PC-3 (cell line): ENCODE measurements around the gene NSMCE1. TPM values are rescaled to one million over a fixed set of nuclear protein-coding genes. Genes with fewer than 3 reads are reported as not detected.
"Not testable (repeated sequence)": the region's sequence is repeated elsewhere in the genome, so short reads cannot be mapped to it uniquely, and the experiment has no call there.

ENCODE experiments used
- ATAC-seq: fragments of 200-7000 bp; cut with Tn5 transposase; 2 replicates; pipeline ENCODE4 v1.9.1; 2020; ENCODE audit warnings: mild to moderate bottlenecking, moderate library complexity
- BruUV-seq: library from RNA; stranded (reverse); fragments of 400-500 nt; replicated peaks from 2 replicates; lab custom pipeline; 2021; lab: Mats Ljungman, UMichigan
- CTCF ChIA-PET: fragments of 300-600 bp; sonication (Branson Sonifier 250); formaldehyde crosslinking; loops from one replicate; lab custom pipeline; 2022; ENCODE audit warnings: antibody characterized with exemption; lab: Charles Lee
- POLR2A ChIA-PET: fragments of 300-600 bp; sonication (Branson Sonifier 250); formaldehyde crosslinking; loops from one replicate; lab custom pipeline; 2022; ENCODE audit warnings: antibody characterized with exemption; ENCODE audit not compliant: unreplicated experiment; lab: Charles Lee
- DNase-seq: peaks from one replicate; pipeline ENCODE4 v3.0.0-alpha.2; 2015
- H2AFZ ChIP-seq: fragments of 300-600 bp; sonication (generic); 2 replicates; pipeline ENCODE4 v1.6.0; 2016; ENCODE audit warnings: antibody characterized with exemption, low read length
- H3F3A ChIP-seq: fragments of 300-600 bp; sonication (generic); one replicate; pipeline ENCODE4 v1.6.0; 2017; ENCODE audit warnings: antibody characterized with exemption, low read length, control low read depth, mild to moderate bottlenecking; ENCODE audit not compliant: unreplicated experiment
- H3K27ac ChIP-seq: fragments of 300-600 bp; sonication (generic); 2 replicates; pipeline ENCODE4 v1.5.1; 2016; ENCODE audit warnings: mild to moderate bottlenecking, low read length
- H3K27me3 ChIP-seq: fragments of 300-600 bp; sonication (generic); 2 replicates; pipeline ENCODE4 v1.6.1; 2016; ENCODE audit warnings: low read length, mixed read lengths
- H3K36me3 ChIP-seq: fragments of 300-600 bp; sonication (generic); 2 replicates; pipeline ENCODE4 v1.6.1; 2016; ENCODE audit warnings: low read depth, mixed run types, low read length, mixed read lengths
- H3K4me1 ChIP-seq: fragments of 300-600 bp; sonication (generic); 2 replicates; pipeline ENCODE4 v1.5.1; 2016; ENCODE audit warnings: low read length; ENCODE audit not compliant: insufficient read depth
- H3K4me2 ChIP-seq: fragments of 300-600 bp; sonication (generic); 2 replicates; pipeline ENCODE4 v1.6.0; 2016; ENCODE audit warnings: low read length
- H3K4me3 ChIP-seq: fragments of 300-600 bp; sonication (generic); 2 replicates; pipeline ENCODE4 v1.5.1; 2016; ENCODE audit warnings: mild to moderate bottlenecking, low read length, mixed read lengths
- H3K79me2 ChIP-seq: fragments of 300-600 bp; sonication (generic); 2 replicates; pipeline ENCODE4 v1.6.1; 2017; ENCODE audit warnings: low read length, mixed read lengths
- H3K9ac ChIP-seq: fragments of 300-600 bp; sonication (generic); 2 replicates; pipeline ENCODE4 v1.6.0; 2016; ENCODE audit warnings: mild to moderate bottlenecking, low read length
- H3K9me2 ChIP-seq: fragments of 300-600 bp; sonication (generic); replicated peaks from 2 replicates; pipeline ENCODE4 v1.6.1; 2016; ENCODE audit warnings: mixed run types, low read length, mixed read lengths
- H3K9me3 ChIP-seq: fragments of 300-600 bp; sonication (generic); 2 replicates; pipeline ENCODE4 v1.6.1; 2016; ENCODE audit warnings: low read length, mixed read lengths
- H4K20me1 ChIP-seq: fragments of 300-600 bp; sonication (generic); 2 replicates; pipeline ENCODE4 v1.6.1; 2016; ENCODE audit warnings: low read length, mixed read lengths
- EZH2 ChIP-seq: fragments of 300-600 bp; sonication (generic); IDR thresholded peaks from one replicate; pipeline ENCODE4 v1.6.1; 2017; ENCODE audit warnings: antibody characterized with exemption, mild to moderate bottlenecking, low read length; ENCODE audit not compliant: unreplicated experiment
- EZH2phosphoT487 ChIP-seq: fragments of 300-600 bp; sonication (generic); IDR thresholded peaks from 2 replicates; pipeline ENCODE4 v1.6.1; 2018; ENCODE audit warnings: mild to moderate bottlenecking, antibody characterized with exemption, low read length, borderline replicate concordance
- intact Hi-C: fragments of 100-400 bp; cut with micrococcal nuclease; formaldehyde crosslinking; loops from 2 replicates; pipeline ENCODE4 v1.9.0; 2023
- total RNA-seq: library from RNA; depleted of rRNA; stranded (reverse); fragments of >200 nt; gene quantifications from 2 replicates; pipeline ENCODE4 v1.2.3, GENCODE V29; 2014
- TF ChIP-seq, protein P1 (sequence below): fragments of 300-600 bp; sonication (generic); conservative IDR thresholded peaks from 2 replicates; pipeline ENCODE4 v1.5.1; 2017; ENCODE audit warnings: antibody characterized with exemption, low read depth, mild to moderate bottlenecking, low read length

The NSMCE1 gene
- total RNA-seq, 1 experiment from 2014 or later = 32.5 TPM

DNA sequence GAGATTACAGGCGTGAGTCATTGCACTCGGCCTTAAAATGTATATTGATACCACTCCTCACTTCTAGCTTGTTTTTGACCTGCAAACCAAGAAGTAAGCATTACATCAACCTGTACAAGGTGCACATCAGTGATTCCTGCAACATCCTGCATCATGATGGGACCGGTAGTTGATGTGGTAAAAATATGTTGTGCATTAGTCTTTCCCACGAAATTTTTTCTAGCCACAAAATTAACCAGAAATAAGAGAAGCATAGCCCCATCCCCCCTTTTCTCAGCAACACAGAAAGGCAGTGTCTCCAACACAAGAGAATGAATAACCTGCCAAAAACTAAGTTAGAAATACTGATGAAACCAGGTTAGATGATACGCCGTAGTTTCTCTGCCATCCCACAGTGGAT, 21.1 kb upstream of the NSMCE1 start:
- H3K79me2 ChIP-seq = no peaks in the 10 kb centered on the region
- ChIA-PET POLR2A (no interaction called here), CTCF (no interaction called here)
- no peaks in the 10 kb centered on the region for H3K9me2 ChIP-seq
- H3K9me3 ChIP-seq = no peaks in the 10 kb centered on the region
- DNase-seq (no peak), ATAC-seq (no peak)
- no peaks in the 10 kb centered on the region for H3K27me3 ChIP-seq
- peaks cover 14% of the 10 kb centered on the region for H3K4me1 ChIP-seq
- no peaks in the 10 kb centered on the region for H3K36me3 ChIP-seq
- H3K27ac ChIP-seq = no peak overlapping the region
- no peak overlapping the region for H3K4me2 ChIP-seq
- no peak overlapping the region for H3K9ac ChIP-seq
- no peak overlapping the region for H2AFZ ChIP-seq
- BruUV-seq = no TSS peak
- intact Hi-C loops = no loop called here
- TF ChIP-seq EZH2 (no peak), EZH2phosphoT487 (no peak)
- TF ChIP-seq, protein P1, sequence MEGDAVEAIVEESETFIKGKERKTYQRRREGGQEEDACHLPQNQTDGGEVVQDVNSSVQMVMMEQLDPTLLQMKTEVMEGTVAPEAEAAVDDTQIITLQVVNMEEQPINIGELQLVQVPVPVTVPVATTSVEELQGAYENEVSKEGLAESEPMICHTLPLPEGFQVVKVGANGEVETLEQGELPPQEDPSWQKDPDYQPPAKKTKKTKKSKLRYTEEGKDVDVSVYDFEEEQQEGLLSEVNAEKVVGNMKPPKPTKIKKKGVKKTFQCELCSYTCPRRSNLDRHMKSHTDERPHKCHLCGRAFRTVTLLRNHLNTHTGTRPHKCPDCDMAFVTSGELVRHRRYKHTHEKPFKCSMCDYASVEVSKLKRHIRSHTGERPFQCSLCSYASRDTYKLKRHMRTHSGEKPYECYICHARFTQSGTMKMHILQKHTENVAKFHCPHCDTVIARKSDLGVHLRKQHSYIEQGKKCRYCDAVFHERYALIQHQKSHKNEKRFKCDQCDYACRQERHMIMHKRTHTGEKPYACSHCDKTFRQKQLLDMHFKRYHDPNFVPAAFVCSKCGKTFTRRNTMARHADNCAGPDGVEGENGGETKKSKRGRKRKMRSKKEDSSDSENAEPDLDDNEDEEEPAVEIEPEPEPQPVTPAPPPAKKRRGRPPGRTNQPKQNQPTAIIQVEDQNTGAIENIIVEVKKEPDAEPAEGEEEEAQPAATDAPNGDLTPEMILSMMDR = no peak
- H3F3A ChIP-seq = no peaks in the 10 kb centered on the region
- no peak overlapping the region for H3K4me3 ChIP-seq
- no peaks in the 10 kb centered on the region for H4K20me1 ChIP-seq

DNA sequence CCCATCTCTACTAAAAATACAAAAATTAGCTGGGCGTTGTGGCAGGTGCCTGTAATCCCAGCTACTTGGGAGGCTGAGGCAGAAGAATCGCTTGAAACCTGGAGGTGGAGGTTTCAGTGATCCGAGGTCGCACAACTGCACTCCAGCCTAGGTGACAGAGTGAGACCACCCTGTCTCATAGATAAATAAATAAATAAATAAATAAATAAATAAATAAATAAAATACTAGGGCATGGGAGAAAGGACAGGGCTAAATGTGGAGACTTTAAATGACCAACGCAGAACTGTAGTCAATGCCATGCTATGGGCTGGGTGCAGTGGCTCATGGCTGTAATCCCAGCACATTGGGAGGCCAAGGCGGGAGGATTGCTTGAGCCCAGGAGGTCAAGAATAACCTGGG, 19.7 kb upstream of the NSMCE1 start:
- BruUV-seq, H3K4me2 ChIP-seq, DNase-seq, H3F3A ChIP-seq, CTCF ChIA-PET, H3K27me3 ChIP-seq, H4K20me1 ChIP-seq, H3K27ac ChIP-seq, H2AFZ ChIP-seq, H3K9me3 ChIP-seq, H3K36me3 ChIP-seq, H3K9me2 ChIP-seq, H3K79me2 ChIP-seq, POLR2A ChIA-PET, ATAC-seq, H3K4me3 ChIP-seq, H3K9ac ChIP-seq, intact Hi-C loops: not testable (repeated sequence)
- H3K4me1 ChIP-seq = peaks cover 14% of the 10 kb centered on the region

DNA sequence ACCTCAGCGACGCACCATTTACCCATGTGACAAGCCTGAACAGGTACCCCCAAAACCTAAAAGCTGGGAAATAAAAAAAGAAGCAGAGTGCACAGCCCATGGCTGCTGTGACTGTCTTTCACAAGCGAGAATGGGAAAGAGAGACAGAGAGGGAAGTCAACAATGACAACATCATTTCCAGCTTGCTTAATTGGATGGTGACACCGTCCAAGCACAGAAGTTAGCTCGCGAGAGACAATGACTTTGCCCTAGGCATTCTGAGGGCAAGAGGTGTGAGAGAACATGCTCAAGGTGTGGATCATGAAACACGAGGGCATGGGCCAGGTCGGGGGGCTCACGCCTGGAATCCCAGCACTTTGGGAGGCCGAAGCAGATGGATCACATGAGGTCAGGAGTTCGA, 19.3 kb upstream of the NSMCE1 start:
- Histone ChIP-seq H3K27me3 (no peaks in the 10 kb centered on the region), H3K9me3 (no peaks in the 10 kb centered on the region), H3K27ac (no peak overlapping the region), H3K36me3 (no peaks in the 10 kb centered on the region), H3K4me3 (no peak overlapping the region), H3K9me2 (no peaks in the 10 kb centered on the region), H2AFZ (no peak overlapping the region), H3K4me1 (peaks cover 14% of the 10 kb centered on the region), H3F3A (no peaks in the 10 kb centered on the region), H3K4me2 (no peak overlapping the region), H3K9ac (no peak overlapping the region), H3K79me2 (no peaks in the 10 kb centered on the region), H4K20me1 (no peaks in the 10 kb centered on the region)
- TF ChIP-seq EZH2 = no peak
- TF ChIP-seq EZH2phosphoT487 = no peak
- TF ChIP-seq, protein P1 = no peak
- CTCF ChIA-PET = no interaction called here
- DNase-seq (no peak), ATAC-seq (no peak)
- POLR2A ChIA-PET = no interaction called here
- BruUV-seq = no TSS peak
- intact Hi-C loops = no loop called here
